ENCODE measurements around the gene TCF21. TPM values are rescaled to one million over a fixed set of nuclear protein-coding genes. Genes with fewer than 3 reads are reported as not detected.

The TCF21 gene
- total and polyA plus RNA-seq, 2 of the 13 experiments (the other 11 are each of a cell fraction or from before 2014, with no cell fraction given) = not detected

- TF ChIP-seq DBP (CRISPR knock-in tag; IDR thresholded peaks at IDR 0.05; ENCODE audit: not compliant biosample characterization) (no peak), KAT2B (IDR thresholded peaks at IDR 0.05; ENCODE audit: borderline replicate concordance, low read depth, low read length) (no peak), HNF4G (IDR thresholded peaks at IDR 0.05; ENCODE audit: borderline replicate concordance, low read depth, low read length) (peak; percentile 28; the same call in 1 of the 2 replicates), HNF4G (CRISPR knock-in tag; IDR thresholded peaks at IDR 0.05; ENCODE audit: borderline replicate concordance, low read depth) (no peak), HNRNPLL (IDR thresholded peaks at IDR 0.05; ENCODE audit: low read depth, low read length, poor library complexity, severe bottlenecking) (no peak), ZNF703 (CRISPR knock-in tag; IDR thresholded peaks at IDR 0.05; ENCODE audit: borderline replicate concordance) (no peak), ZNF441 (CRISPR knock-in tag; IDR thresholded peaks at IDR 0.05; ENCODE audit: borderline replicate concordance) (no peak), SOX6 (IDR thresholded peaks at IDR 0.05) (no peak), SOX6 (CRISPR knock-in tag; IDR thresholded peaks at IDR 0.05) (peak; percentile 24; the same call in 1 of the 2 replicates), ZBTB26 (CRISPR knock-in tag; IDR thresholded peaks at IDR 0.05; ENCODE audit: borderline replicate concordance) (no peak), TEF (CRISPR knock-in tag; IDR thresholded peaks at IDR 0.05) (0 out of 2 replicates have a peak, but pooled peaks have one; percentile 9), ZNF501 (CRISPR knock-in tag; IDR thresholded peaks at IDR 0.05) (peak; percentile 22; the same call in 1 of the 2 replicates), ZBTB1 (CRISPR knock-in tag; IDR thresholded peaks at IDR 0.05; ENCODE audit: borderline replicate concordance) (no peak), ARID5B (CRISPR knock-in tag; IDR thresholded peaks at IDR 0.05) (no peak), BORCS8-MEF2B (CRISPR knock-in tag; IDR thresholded peaks at IDR 0.05) (no peak), TIGD3 (CRISPR knock-in tag; IDR thresholded peaks at IDR 0.05; ENCODE audit: borderline replicate concordance) (no peak), CBFB (CRISPR knock-in tag; IDR thresholded peaks at IDR 0.05) (no peak), MIXL1 (CRISPR knock-in tag; IDR thresholded peaks at IDR 0.05) (0 out of 2 replicates have a peak, but pooled peaks have one; percentile 25), CSRNP2 (CRISPR knock-in tag; conservative IDR thresholded peaks at IDR 0.05; ENCODE audit: low read depth) (no peak), PRMT3 (CRISPR knock-in tag; IDR thresholded peaks at IDR 0.05; ENCODE audit: borderline replicate concordance, low read depth) (no peak)
Measured at GRCh38 chr6:133916650-133917151, 27.8 kb downstream of the TCF21 start (continued).
